GM10266 (cell line): ENCODE data around the gene SCARB2.

ENCODE experiments used
- DNase-seq: peaks from one replicate; pipeline ENCODE4 v3.0.0; 2012; ENCODE audit errors: extremely low spot score
- CTCF ChIP-seq: IDR thresholded peaks from 2 replicates; pipeline ENCODE4 v1.5.1; 2012; ENCODE audit warnings: mild to moderate bottlenecking, low read depth; ENCODE audit not compliant: control insufficient read depth, insufficient read depth; ENCODE audit errors: missing control alignments

SCARB2 gene

GRCh38 chr4:76233083-76233482, 19.5 kb upstream of the SCARB2 start:
- TF ChIP-seq CTCF = no peak
- DNase-seq = no peak

- DNase-seq = no peak
- TF ChIP-seq CTCF = no peak
Observed at GRCh38 chr4:76232681-76233080, 19.1 kb upstream of the SCARB2 start.

- no peak for DNase-seq
- TF ChIP-seq CTCF = no peak
Observed at GRCh38 chr4:76226418-76226817, 12.8 kb upstream of the SCARB2 start.

- no peak for TF ChIP-seq CTCF
- no peak for DNase-seq
Observed at GRCh38 chr4:76224171-76224570, 10.5 kb upstream of the SCARB2 start.

- DNase-seq = no peak
- no peak for TF ChIP-seq CTCF
Observed at GRCh38 chr4:76219299-76220055, 5.9 kb upstream of the SCARB2 start.

- DNase-seq = no peak
- no peak for TF ChIP-seq CTCF
Observed at GRCh38 chr4:76216975-76217814, 3.6 kb upstream of the SCARB2 start.

- TF ChIP-seq CTCF = no peak
Observed at GRCh38 chr4:76216524-76216923, 2.9 kb upstream of the SCARB2 start.

More at GRCh38 chr4:76216524-76216923, 2.9 kb upstream of the SCARB2 start:
- no peak for DNase-seq
